SU-DHL-6 (cell line): Measurements from ENCODE around the gene PTPRN2.

Experiments used
- H2AFZ ChIP-seq: fragments of 200-600 bp; sonication (generic); 2 replicates; pipeline ENCODE4 v1.6.1; 2014; ENCODE audit warnings: low read depth, mild to moderate bottlenecking, moderate library complexity, mixed read lengths, antibody characterized with exemption, low read length; ENCODE audit not compliant: severe bottlenecking
- H3F3A ChIP-seq: fragments of 200-600 bp; shearing (Covaris generic); 2 replicates; pipeline ENCODE4 v1.6.0; 2016; ENCODE audit warnings: antibody characterized with exemption, mild to moderate bottlenecking; ENCODE audit not compliant: insufficient read depth
- H3K27ac ChIP-seq: fragments of 200-600 bp; sonication (generic); 2 replicates; pipeline ENCODE4 v1.5.1; 2016; ENCODE audit warnings: low read depth, mild to moderate bottlenecking, low read length, moderate library complexity, mixed read lengths
- H3K27me3 ChIP-seq: fragments of 200-600 bp; sonication (generic), shearing (Covaris generic); 2 replicates; pipeline ENCODE4 v1.6.0; 2014; ENCODE audit warnings: mild to moderate bottlenecking, low read length
- H3K36me3 ChIP-seq: fragments of 200-600 bp; sonication (generic); 2 replicates; pipeline ENCODE4 v1.6.1; 2014; ENCODE audit warnings: mild to moderate bottlenecking, low read length, mixed read lengths
- H3K4me2 ChIP-seq: fragments of 300-600, 200-600 bp; shearing (Covaris generic), sonication (generic); 2 replicates; pipeline ENCODE4 v1.6.0; 2014; ENCODE audit warnings: low read length, low read depth, mild to moderate bottlenecking; ENCODE audit not compliant: poor library complexity, severe bottlenecking
- H3K4me3 ChIP-seq: fragments of 200-600 bp; sonication (generic); 2 replicates; pipeline ENCODE4 v1.5.1; 2014; ENCODE audit warnings: antibody characterized with exemption, low read length, mild to moderate bottlenecking, mixed read lengths; ENCODE audit not compliant: insufficient read depth, poor library complexity, severe bottlenecking
- H3K79me2 ChIP-seq: fragments of 200-600 bp; sonication (generic); 2 replicates; pipeline ENCODE4 v1.6.1; 2014; ENCODE audit warnings: mild to moderate bottlenecking, low read length, moderate library complexity; ENCODE audit not compliant: insufficient read depth
- H3K9ac ChIP-seq: fragments of 200-600 bp; sonication (generic); 2 replicates; pipeline ENCODE4 v1.7.0; 2014; ENCODE audit warnings: mild to moderate bottlenecking, low read length
- H3K9me2 ChIP-seq: fragments of 200-600 bp; sonication (generic); replicated peaks from 2 replicates; pipeline ENCODE4 v1.6.1; 2014; ENCODE audit warnings: low read length; ENCODE audit not compliant: insufficient read depth
- H3K9me3 ChIP-seq: fragments of 200-600 bp; sonication (generic); 2 replicates; pipeline ENCODE4 v1.6.1; 2014; ENCODE audit warnings: low read length, mixed read lengths; ENCODE audit not compliant: insufficient read depth
- H4K20me1 ChIP-seq: fragments of 200-600 bp; sonication (generic); 2 replicates; pipeline ENCODE4 v1.6.1; 2014; ENCODE audit warnings: low read depth, mild to moderate bottlenecking, antibody characterized with exemption, low read length, moderate library complexity, mixed read lengths
- EZH2phosphoT487 ChIP-seq: fragments of 200-600 bp; sonication (generic), shearing (Covaris generic); conservative IDR thresholded peaks from 2 replicates; pipeline ENCODE4 v1.6.1; 2018; ENCODE audit warnings: mild to moderate bottlenecking, antibody characterized with exemption, low read length, moderate library complexity, mixed read lengths
- TF ChIP-seq, protein P1 (sequence below): fragments of 200-600 bp; sonication (generic); IDR thresholded peaks from one replicate; pipeline ENCODE4 v1.5.1; 2017; ENCODE audit warnings: antibody characterized with exemption, mild to moderate bottlenecking, low read length, moderate library complexity; ENCODE audit not compliant: insufficient read depth, poor library complexity, severe bottlenecking

The PTPRN2 gene

GRCh38 chr7:158357106-158357897 is 230.3 kb downstream of the PTPRN2 start:
- Histone ChIP-seq H2AFZ (no peak overlapping the region), H3F3A (no peaks in the 10 kb centered on the region), H3K4me3 (no peak overlapping the region), H3K36me3 (no peaks in the 10 kb centered on the region), H3K27ac (no peak overlapping the region), H3K27me3 (no peaks in the 10 kb centered on the region), H3K9ac (no peak overlapping the region), H4K20me1 (no peaks in the 10 kb centered on the region), H3K9me3 (no peaks in the 10 kb centered on the region), H3K4me2 (no peak overlapping the region), H3K9me2 (no peaks in the 10 kb centered on the region), H3K79me2 (no peaks in the 10 kb centered on the region)
- TF ChIP-seq, protein P1, sequence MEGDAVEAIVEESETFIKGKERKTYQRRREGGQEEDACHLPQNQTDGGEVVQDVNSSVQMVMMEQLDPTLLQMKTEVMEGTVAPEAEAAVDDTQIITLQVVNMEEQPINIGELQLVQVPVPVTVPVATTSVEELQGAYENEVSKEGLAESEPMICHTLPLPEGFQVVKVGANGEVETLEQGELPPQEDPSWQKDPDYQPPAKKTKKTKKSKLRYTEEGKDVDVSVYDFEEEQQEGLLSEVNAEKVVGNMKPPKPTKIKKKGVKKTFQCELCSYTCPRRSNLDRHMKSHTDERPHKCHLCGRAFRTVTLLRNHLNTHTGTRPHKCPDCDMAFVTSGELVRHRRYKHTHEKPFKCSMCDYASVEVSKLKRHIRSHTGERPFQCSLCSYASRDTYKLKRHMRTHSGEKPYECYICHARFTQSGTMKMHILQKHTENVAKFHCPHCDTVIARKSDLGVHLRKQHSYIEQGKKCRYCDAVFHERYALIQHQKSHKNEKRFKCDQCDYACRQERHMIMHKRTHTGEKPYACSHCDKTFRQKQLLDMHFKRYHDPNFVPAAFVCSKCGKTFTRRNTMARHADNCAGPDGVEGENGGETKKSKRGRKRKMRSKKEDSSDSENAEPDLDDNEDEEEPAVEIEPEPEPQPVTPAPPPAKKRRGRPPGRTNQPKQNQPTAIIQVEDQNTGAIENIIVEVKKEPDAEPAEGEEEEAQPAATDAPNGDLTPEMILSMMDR = no peak
- no peak for TF ChIP-seq EZH2phosphoT487

DNA sequence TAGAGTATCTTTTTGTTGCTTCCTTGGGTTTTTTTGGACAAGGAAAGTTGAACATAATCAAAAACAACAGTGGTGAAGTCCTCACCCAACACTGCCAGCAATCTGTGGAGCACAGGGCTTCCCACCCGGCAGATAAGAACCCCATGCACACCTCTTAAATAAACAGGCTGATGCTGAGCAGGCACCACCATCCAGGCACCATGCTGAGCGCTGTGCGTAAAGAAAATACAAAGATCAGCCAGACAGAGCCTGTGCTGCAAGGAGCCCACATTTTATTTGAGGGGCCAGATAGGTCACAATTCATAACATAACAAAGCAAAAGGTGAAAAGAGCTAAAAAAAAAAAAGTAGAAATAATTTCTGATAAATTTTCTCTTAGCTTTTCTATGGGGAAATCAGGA is 231.2 kb downstream of the PTPRN2 start:
- H3K9ac ChIP-seq = no peak overlapping the region
- H3K9me3 ChIP-seq = no peaks in the 10 kb centered on the region
- no peaks in the 10 kb centered on the region for H3K79me2 ChIP-seq
- no peaks in the 10 kb centered on the region for H3F3A ChIP-seq
- TF ChIP-seq, protein P1 = no peak
- TF ChIP-seq EZH2phosphoT487 = no peak
- H3K4me2 ChIP-seq = no peak overlapping the region
- no peak overlapping the region for H3K4me3 ChIP-seq
- no peaks in the 10 kb centered on the region for H3K27me3 ChIP-seq
- no peak overlapping the region for H3K27ac ChIP-seq
- no peak overlapping the region for H2AFZ ChIP-seq
- no peaks in the 10 kb centered on the region for H4K20me1 ChIP-seq
- H3K9me2 ChIP-seq = no peaks in the 10 kb centered on the region
- no peaks in the 10 kb centered on the region for H3K36me3 ChIP-seq

- Histone ChIP-seq H3K9me3 (no peaks in the 10 kb centered on the region), H3K9me2 (no peaks in the 10 kb centered on the region), H3K36me3 (no peaks in the 10 kb centered on the region), H3K27me3 (no peaks in the 10 kb centered on the region), H4K20me1 (no peaks in the 10 kb centered on the region), H3K79me2 (no peaks in the 10 kb centered on the region), H3K4me2 (no peak overlapping the region), H3K4me3 (no peak overlapping the region), H3F3A (no peaks in the 10 kb centered on the region), H2AFZ (no peak overlapping the region), H3K9ac (no peak overlapping the region), H3K27ac (no peak overlapping the region)
- TF ChIP-seq, protein P1 = no peak
- TF ChIP-seq EZH2phosphoT487 = no peak
These were observed 232.1 kb downstream of the PTPRN2 start for GRCh38 chr7:158355456-158356065.
